Stimulated activated CD8-positive, alpha-beta memory T cell treated with anti-CD3 and anti-CD28 coated beads, Interleukin-12 subunit alpha, Interleukin-12 subunit beta, amount 100 ng/mL, for 4 hours (primary cell): Measurements from ENCODE around the gene MYEOV.

Source experiments
- DNase-seq: peaks from one replicate; pipeline ENCODE4 v3.0.0-alpha.2; 2020; ENCODE audit warnings: low read depth

MYEOV gene

DNA sequence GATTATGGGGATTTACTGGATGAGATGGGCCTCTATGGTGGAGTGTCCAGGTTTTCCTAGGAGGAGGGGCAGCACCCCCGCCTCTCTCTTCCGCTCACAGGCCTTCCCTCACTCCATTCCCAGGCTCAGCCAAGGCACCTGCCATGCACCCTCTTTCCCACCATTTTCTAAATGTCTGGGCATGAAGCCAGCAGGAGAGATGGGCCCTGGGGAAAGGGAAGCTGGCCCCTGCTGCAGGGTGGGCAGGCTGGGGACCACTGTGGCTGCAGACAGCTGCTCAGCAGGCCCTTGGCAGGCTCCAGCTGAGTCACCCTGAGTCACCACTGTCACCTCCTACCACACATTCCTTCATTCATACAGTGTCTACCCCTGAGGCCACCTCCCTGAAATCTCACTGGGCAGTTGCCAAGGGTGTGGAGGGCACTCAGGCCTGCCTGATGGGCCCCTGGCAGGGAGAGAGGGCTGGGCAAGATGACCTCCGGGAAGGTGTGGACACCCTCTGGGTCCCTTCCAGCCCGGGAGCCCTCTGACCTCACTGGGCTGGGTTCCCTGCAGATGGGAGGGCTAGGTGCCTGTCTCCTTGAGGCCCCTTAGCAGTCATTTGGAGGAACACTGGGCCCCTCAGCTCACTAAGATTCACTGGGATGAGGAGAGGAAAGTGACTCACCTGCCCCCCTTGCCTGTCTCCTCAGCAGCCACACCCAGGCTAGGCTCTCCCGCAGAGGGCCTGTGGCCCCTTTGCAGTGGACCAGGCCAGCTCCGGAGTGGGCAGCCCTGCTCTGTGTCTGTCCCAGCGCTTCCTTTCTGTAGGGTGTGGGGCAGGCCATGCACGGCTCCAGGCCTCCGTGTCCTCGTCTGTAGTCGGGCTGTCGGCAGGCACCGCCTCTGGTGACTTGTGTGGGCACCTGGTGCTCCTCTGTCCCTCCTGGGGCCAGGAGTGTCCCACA lies 7.8 kb downstream of the MYEOV start:
- DNase-seq: no peak

DNA sequence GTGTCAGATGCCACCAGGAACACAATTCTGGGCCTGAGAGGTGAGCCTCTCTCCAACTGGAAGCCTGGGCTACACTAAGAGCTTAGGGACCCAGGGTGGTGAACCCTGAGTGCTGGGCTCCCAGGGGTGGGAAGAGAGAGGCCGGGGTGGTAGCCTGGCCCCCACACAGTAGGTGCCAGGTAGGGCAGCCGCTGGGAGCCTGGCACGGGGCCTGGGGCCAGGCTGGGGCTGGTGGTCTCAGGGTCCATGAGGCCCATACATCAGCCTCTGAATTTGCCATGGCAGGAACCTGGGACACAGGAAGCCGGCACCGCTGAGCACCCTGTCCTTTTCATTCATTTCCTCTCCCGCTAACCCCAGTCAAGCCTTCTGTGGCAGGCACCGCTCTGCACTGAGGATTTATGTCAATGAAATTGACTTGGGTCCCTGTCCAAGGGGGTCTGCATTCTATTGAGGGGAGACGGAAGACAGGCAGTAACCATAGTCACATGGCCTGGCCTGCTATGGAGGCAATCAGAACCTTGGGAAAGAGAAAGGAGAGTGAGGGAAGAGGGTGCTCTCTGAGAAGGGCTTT lies 8.6 kb downstream of the MYEOV start:
- no peak for DNase-seq

GRCh38 chr11:69303427-69303826 lies 9.5 kb downstream of the MYEOV start:
- DNase-seq: no peak

DNA sequence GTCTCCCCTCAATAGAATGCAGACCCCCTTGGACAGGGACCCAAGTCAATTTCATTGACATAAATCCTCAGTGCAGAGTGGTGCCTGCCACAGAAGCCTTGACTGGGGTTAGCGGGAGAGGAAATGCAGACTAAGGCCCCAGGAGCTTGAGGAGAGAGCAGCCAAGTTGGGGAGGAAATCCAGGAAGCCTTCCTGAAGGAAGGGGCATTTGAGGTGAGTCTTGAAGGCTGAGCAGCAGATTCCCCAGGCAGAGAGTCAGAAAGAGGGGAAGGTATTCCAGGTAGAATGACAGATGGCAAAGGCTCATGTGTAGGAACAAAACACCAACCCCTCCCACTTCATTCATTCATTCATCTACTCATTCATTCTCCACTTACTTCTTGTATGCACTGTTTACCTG lies 10.3 kb downstream of the MYEOV start:
- no peak for DNase-seq

- DNase-seq: no peak
These were observed 10.7 kb downstream of the MYEOV start for GRCh38 chr11:69304686-69305085.

DNA sequence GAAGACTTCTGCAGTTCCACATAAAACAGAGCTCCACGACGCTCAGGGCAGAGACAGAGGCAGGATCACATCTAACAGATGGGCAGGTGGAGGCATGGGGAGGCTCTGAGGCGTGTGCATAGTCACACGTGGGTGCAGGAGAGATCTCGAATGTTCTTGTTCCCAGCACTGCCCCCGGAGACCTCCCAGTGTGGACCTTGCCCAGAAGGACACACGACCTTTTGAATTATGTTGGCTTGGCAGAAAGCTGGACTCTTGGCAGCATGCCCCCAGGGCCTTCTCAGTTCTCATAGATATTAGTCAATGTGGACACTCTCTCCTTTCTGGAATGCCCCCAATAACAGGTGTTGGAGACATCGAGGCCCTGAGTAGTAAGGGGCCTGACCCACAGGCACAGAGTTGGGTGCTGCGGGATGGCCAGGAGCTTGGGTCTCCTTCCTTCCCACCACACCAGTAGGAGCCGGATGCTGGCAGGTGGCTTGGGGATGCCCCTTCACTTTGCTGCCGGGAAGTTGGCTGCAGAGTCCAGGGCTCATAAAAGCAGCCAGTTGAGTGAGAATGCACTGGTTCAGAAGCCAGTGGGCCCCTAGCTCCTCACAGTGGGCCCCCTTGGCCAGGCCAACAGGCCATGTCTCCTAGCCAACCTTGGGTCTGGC lies 12.1 kb downstream of the MYEOV start:
- DNase-seq: no peak

GRCh38 chr11:69306821-69307220 lies 12.9 kb downstream of the MYEOV start:
- no peak for DNase-seq

GRCh38 chr11:69307421-69307820 lies 13.5 kb downstream of the MYEOV start:
- DNase-seq: no peak

DNA sequence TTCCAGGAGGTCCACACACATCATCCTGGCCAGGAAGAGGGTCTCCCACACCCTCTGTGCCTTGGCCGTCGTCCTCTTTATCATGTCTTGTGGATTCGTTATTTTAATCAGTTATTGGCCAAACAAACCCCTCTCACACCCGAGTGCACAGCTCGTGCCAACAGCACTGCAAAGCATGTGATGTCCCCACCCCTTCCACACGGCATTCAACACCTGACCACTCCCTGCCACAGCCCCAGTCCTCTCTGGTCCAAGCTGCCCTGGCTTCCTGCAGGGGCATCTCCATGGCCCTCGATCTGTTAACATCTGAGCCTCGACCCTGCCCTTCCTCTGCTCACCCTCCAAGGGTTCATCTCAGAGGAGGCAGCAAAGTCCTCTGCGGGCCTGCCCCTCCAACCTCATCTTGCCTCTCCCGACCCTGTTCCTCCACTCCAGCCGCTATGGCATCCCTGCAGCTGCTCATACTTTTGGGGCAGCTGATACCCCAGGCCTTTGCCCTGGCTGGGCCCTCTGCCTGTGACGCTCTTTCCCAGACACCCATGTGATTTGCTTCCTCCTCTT lies 14.0 kb downstream of the MYEOV start:
- no peak for DNase-seq

DNA sequence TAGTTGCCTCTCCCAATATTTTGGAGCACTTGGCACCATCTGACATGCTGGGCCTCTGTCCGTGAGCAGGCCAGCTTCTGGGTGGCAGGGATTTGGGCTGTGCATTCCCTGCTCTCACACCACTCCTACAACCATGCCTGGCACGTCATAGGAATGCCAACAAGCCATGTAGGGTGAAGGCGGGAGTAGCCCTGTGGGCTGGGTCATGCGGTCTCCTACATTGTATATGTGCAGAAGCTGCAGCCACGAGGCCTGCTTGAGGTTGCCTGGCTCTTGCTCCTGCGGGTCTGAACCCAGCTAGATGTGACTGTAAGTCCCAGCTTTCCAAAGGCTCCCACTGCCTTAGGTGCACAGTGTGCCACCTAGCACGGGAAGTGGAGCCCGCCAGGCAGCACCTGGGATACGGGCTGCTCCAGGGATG lies 14.5 kb downstream of the MYEOV start:
- DNase-seq: no peak

DNA sequence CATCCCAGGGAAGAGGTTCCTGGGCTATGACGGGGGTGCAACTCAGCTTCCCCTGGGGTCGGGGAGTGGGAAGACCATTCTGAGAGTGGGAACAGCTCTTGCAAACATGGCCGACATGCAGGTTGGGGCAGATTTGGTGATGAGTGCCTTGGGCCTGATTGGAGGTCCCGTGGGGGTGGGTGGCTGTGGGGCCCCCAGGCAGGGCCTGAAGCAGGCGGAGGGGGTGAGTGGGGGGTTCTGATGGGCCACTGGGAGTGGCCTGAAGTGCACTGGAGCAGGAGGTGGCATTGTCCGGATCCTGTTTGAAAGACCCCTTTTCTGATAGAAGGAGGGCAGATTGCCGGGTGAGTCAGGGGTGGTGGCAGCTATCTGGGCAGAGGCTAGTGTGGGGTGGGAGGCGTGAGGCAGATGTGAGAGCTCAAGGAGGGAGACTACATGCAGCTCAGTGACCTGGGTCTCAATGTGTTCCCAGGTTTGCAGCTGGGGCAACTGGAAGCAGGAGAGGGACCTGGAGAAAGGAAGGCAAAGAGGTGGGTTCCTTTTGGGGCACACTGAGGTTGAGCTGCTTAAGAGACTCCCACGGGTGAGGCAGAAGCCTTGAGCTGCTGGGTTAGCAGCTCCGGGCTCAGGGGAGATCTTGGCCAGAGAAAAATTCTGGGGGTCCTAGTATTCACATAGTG lies 15.1 kb downstream of the MYEOV start:
- DNase-seq: no peak

DNA sequence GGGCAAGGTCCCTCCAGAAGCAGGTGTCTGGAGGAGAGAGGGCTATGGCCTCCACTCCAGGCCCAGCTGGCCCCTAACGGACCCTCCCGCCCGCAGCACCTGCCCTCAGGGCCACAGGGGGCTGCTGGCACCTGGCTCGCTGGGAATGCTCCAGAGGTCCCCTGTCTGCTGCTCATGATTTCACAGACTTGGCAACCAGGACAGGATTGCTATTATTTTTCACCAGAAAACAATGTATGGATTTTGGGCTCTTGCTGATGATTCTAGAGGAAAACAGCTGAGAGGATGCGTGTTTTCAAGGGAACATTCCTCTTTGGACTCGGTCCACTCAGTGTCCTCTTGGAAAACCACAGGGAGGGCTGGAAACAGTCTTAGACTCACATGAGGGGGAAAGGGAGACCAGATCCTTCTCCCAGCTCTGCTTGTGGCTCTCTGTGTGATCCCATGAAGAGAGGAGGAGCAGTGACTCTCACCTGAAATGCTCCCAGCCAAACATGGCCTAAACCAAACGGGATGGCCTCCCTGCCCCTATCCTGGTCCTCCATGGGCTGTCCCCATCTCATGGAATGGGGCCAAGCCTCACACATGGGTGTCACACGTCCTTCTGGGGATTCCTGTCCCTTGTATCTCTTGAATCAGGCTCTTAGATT lies 15.8 kb downstream of the MYEOV start:
- DNase-seq: no peak

GRCh38 chr11:69310351-69310750 lies 16.4 kb downstream of the MYEOV start:
- no peak for DNase-seq

DNA sequence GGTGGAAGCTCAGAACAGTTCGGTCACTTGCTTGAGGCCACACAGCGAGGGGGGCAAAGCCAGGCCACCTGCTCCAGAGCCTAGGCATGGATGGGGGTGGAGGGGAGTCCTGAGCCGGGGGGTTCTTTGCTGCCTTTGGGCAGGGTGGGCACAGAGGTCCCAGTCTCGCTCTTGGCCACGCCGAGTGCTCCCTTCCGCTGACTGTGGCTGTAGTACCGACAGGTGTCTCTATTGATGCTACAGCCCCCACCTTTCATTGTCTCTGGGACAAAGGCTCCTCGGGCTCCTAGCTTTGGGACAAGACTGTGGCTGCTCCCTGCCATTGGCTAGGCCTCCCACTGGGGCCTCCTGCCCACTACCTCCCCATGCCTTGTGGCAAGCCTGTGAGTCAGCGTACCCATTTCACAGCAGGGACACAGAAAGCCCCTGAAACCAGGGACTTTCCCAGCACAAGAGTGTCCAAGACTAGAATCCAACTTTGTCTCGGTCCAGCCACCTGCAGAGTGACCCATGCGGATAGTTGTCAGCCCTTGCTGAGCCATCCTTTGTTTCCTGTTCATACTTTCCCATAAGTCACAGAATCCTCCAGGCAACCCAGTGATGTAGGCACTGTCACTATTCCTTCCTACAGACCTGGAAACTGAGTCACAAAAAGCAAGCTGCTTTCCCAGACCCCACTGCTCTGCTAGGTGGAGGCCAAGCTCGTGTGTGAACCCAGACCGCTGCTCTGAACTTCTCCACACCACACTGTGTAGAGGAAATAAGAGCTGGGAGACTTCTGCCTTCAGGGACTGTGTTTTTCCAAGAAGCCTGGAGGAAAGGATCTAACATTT lies 17.2 kb downstream of the MYEOV start:
- no peak for DNase-seq

DNA sequence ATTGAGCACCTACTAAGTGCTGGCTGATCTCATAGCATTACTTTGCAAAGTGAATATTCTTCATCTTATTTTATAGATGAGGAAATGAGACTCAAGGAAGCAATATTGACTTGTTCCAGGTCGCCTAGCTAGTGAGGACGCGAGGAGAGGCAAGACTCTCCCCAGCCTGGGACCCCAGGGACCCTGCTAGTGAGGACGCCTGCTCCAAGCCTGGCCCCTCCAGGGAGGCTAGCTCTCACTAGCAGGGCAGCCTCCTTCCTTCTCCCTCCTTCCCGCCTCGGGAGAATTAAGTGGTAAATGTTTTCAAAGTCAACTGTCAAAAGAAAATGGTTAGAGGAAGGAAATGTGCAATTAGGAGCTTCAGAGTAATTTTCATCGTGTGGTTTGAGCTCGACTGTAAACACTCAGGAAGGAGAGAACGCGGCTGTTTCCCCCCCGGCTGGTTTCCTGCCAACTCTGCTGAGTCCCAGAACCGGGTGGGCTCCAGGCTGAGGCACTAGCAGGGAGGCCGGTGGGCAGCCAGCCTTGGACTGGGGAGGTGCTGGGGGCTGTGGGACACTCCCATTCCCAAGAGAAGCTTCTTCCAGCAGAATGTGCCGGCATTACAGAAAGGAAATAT lies 17.9 kb downstream of the MYEOV start:
- DNase-seq: no peak

- no peak for DNase-seq
These were observed 18.8 kb downstream of the MYEOV start for GRCh38 chr11:69312453-69313404.

DNA sequence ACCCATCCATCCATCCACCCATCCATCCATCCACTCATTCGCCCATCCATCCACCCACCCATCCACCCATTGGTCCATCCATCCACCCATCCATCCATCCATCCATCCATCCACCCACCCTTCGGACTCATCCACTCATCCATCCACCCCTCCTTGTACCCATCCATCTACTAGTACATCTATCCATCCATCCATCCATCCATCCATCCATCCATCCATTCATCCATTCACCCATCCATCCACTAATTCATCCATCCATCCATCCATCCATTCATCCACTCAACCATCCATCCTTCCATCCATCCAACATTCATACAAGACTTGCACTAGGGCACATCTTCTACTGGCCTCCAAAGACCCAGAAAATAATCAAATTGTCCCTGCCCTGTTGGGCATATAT lies 20.0 kb downstream of the MYEOV start:
- DNase-seq: no peak

GRCh38 chr11:69314555-69314954 lies 20.6 kb downstream of the MYEOV start:
- DNase-seq: no peak

DNA sequence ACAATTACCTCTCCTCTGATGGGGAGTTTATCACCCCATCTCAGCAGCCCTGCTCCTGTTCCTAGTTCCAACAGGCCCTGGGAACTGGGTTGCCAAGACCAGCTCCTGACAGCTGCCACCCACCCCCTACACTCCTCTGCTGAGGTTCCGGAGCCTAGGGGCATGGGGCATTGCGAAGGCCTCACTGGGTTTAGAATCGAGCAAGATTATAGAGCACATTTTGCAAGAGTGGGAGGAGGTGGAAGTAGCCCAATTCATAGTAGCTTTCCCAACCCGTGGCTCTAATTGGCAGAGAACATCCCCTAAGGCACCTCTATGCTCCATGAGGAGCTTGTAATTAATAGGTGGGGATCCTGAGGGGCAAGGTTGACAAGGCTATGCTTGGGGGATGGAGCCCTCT lies 23.0 kb downstream of the MYEOV start:
- no peak for DNase-seq
